Naive thymus-derived CD4-positive, alpha-beta T cell (primary cell): ENCODE measurements around the gene SPEM2. TPM values are rescaled to one million over a fixed set of nuclear protein-coding genes. Genes with fewer than 3 reads are reported as not detected.
"Not testable (repeated sequence)": the region's sequence is repeated elsewhere in the genome, so short reads cannot be mapped to it uniquely, and the experiment has no call there.

ENCODE experiments used
- ATAC-seq: fragments of 150-1000 bp; cut with Tn5 transposase; 2 replicates; pipeline ENCODE4 v1.10.0; 2021; ENCODE audit warnings: mild to moderate bottlenecking, moderate library complexity
- CTCF ChIA-PET: fragments of 350-600 bp; sonication (Branson Sonifier 250); formaldehyde crosslinking; loops from one replicate; lab custom pipeline; 2021; ENCODE audit warnings: antibody characterized with exemption; lab: Charles Lee
- POLR2A ChIA-PET: fragments of 350-600 bp; sonication (Branson Sonifier 250); formaldehyde crosslinking; loops from one replicate; lab custom pipeline; 2021; ENCODE audit warnings: antibody characterized with exemption, inconsistent platforms; lab: Charles Lee
- DNase-seq, 9 donors: peaks; one replicate each; pipeline versions ENCODE4 v3.0.0 to v3.0.0-alpha.2; 2020 to 2022; ENCODE audit warnings: mixed read lengths in 1 of 9
- H3K27ac ChIP-seq: one replicate; pipeline ENCODE4 v1.7.0; 2013; ENCODE audit warnings: mild to moderate bottlenecking, low read depth, low read length, moderate library complexity
- H3K27me3 ChIP-seq, 2 donors: one replicate each; pipeline ENCODE4 v1.7.0; 2013; ENCODE audit warnings: low read length in 2 of 2, mild to moderate bottlenecking in 2 of 2, moderate library complexity in 2 of 2; ENCODE audit not compliant: control insufficient read depth in 2 of 2, insufficient read depth in 2 of 2
- H3K36me3 ChIP-seq, 3 experiments: 1 replicate in 2 of 3; 2 replicates in 1 of 3; pipeline ENCODE4 v1.7.0; 2013; ENCODE audit warnings: low read length in 3 of 3, mild to moderate bottlenecking in 3 of 3, moderate library complexity in 1 of 3; ENCODE audit not compliant: insufficient read depth in 3 of 3, control insufficient read depth in 2 of 3
- H3K4me1 ChIP-seq, 2 donors: one replicate each; pipeline ENCODE4 v1.7.0; 2013; ENCODE audit warnings: low read length in 2 of 2, mild to moderate bottlenecking in 2 of 2, moderate library complexity in 1 of 2; ENCODE audit not compliant: control insufficient read depth in 2 of 2, insufficient read depth in 2 of 2
- H3K4me3 ChIP-seq: 2 replicates; pipeline ENCODE4 v1.7.0; 2013; ENCODE audit warnings: mild to moderate bottlenecking, low read length
- H3K9me3 ChIP-seq, 3 experiments: 1 replicate in 2 of 3; 2 replicates in 1 of 3; pipeline ENCODE4 v1.7.0; 2013; ENCODE audit warnings: low read length in 3 of 3; ENCODE audit not compliant: control insufficient read depth in 2 of 3
- H3K27ac Mint-ChIP-seq, 9 donors: one replicate each; pipeline ENCODE4 v1.8.0; 2020 to 2022; ENCODE audit warnings: mixed read lengths in 9 of 9, mild to moderate bottlenecking in 8 of 9, moderate library complexity in 5 of 9, inconsistent platforms in 2 of 9
- H3K27me3 Mint-ChIP-seq, 5 donors: one replicate each; pipeline ENCODE4 v1.8.0; 2021 to 2022; ENCODE audit warnings: mixed read lengths in 5 of 5, mild to moderate bottlenecking in 1 of 5
- H3K36me3 Mint-ChIP-seq, 5 donors: one replicate each; pipeline ENCODE4 v1.8.0; 2020 to 2022; ENCODE audit warnings: mixed read lengths in 5 of 5, mild to moderate bottlenecking in 3 of 5, inconsistent platforms in 1 of 5
- H3K4me1 Mint-ChIP-seq, 7 donors: one replicate each; pipeline ENCODE4 v1.8.0; 2020 to 2022; ENCODE audit warnings: mixed read lengths in 7 of 7, mild to moderate bottlenecking in 3 of 7, inconsistent platforms in 1 of 7
- H3K4me3 Mint-ChIP-seq, 10 donors: one replicate each; pipeline ENCODE4 v1.8.0; 2020 to 2022; ENCODE audit warnings: mild to moderate bottlenecking in 10 of 10, mixed read lengths in 10 of 10, moderate library complexity in 6 of 10, inconsistent platforms in 2 of 10
- H3K9me3 Mint-ChIP-seq, 11 donors: one replicate each; pipeline ENCODE4 v1.8.0; 2020 to 2022; ENCODE audit warnings: mixed read lengths in 11 of 11, mild to moderate bottlenecking in 4 of 11, inconsistent platforms in 1 of 11, moderate library complexity in 1 of 11
- intact Hi-C, 2 donors: fragments of 100-400 bp; cut with micrococcal nuclease; formaldehyde crosslinking; loops; one replicate each; pipeline ENCODE4 v1.15.1; 2023
- polyA plus RNA-seq, 2 donors: library from polyadenylated mRNA; unstranded; fragments of 300-500 nt; fragmentation: Illumina TruSeq; gene quantifications; one replicate each; pipeline ENCODE4 v1.2.3, GENCODE V29; 2021
- total RNA-seq, 6 experiments: library from RNA in 5 of 6; stranded (reverse) in 5 of 6; gene quantifications; 1 replicate in 5 of 6; 2 replicates in 1 of 6; pipeline ENCODE4 v1.2.3 and lab custom pipeline; 2021 to 2026

Gene SPEM2
- total and polyA plus RNA-seq, 7 experiments from 2014 or later: not detected

DNA sequence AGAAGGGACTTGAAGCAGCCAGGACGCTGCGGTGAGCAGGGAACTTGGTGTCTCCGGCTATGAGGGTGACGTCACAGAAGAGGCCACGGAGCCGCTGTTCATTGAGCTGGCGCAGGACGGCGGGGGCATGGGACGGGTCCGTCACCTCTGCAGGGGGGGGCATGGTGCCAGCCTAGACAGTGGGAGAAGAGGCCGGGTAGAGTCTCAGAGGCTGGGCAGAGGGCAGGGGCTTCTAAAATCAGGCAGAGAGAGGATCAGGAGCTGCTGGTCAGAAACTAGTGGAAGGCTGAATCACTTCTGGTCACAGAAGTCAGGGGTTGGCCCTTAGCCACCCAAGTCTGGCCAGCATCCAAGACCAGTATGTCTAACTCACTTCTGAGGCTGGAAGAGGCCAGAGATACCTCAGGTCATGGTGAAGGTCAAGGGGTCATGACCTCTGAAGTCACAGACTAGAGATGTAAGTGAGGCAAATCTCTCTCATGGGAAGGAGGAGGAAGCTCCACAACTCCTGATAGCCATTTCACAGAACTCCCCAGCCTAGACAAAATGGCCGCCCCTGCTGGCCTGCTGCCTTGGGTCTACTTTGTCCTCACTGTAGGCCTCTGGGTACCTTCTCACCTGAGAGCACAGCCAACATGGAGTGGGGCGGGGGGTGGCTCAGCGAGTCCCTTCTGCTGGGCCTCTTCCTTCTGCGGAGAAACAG is 41.4 kb downstream of the SPEM2 start:
- peak overlapping the region in 5 of 9 donors; percentile 26 to 49 (median 33) for H3K27ac Mint-ChIP-seq
- peak overlapping the region in 1 of 10 donors; percentile 51 for H3K4me3 Mint-ChIP-seq
- peaks cover 0 to 58% (median 12%) of the 10 kb centered on the region in 3 experiments for H3K36me3 ChIP-seq

DNA sequence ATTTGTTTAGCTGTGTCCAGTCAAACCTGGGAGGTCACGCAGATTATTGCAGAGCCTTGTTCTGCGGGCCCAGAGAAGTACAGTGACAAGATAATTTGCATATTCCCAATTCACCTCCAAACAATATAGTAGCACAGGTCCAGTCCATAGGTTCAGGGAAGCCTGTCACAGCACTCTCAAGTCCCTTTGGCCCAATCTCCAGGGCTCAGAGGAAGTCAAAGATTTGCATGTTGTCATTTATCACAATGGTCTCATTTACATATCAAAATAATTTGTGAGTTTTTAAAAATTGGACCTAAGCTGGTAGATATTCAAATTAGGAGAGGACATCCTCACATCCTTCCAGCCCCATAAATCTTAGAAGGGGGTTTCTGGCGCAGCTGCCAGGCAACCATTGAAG is 42.1 kb downstream of the SPEM2 start:
- no peaks in the 10 kb centered on the region for H3K9me3 ChIP-seq
- H3K27me3 ChIP-seq: no peaks in the 10 kb centered on the region
- peaks cover 10 to 30% (median 20%) of the 10 kb centered on the region in 7 donors for H3K4me1 Mint-ChIP-seq
- H3K4me3 Mint-ChIP-seq: no peak overlapping the region
- intact Hi-C loops: no loop called here
- H3K4me3 ChIP-seq: no peak overlapping the region
- H3K36me3 ChIP-seq: peaks cover 0 to 51% (median 12%) of the 10 kb centered on the region in 3 experiments
- peaks cover 0 to 4% of the 10 kb centered on the region in 2 donors for H3K4me1 ChIP-seq
- H3K27ac ChIP-seq: no peak overlapping the region
- no peaks in the 10 kb centered on the region for H3K9me3 Mint-ChIP-seq
- ChIA-PET CTCF (interaction anchor here (1.4 kb wide), 1 partner anchor 8 kb away, joined by 4 read pairs; no protein-coding TSS in a partner anchor), POLR2A (interaction anchor here (0.7 to 2.8 kb wide), 4 partner anchors 9 to 64 kb away, joined by 3 to 16 read pairs (median 5); partner anchors contain the start of gene TMEM256)
- H3K27ac Mint-ChIP-seq: peak overlapping the region in 2 of 9 donors; percentile 33 to 63
- H3K36me3 Mint-ChIP-seq: peaks cover 0 to 10% (median 0%) of the 10 kb centered on the region in 5 donors
- no peak for ATAC-seq
- no peak for DNase-seq
- no peaks in the 10 kb centered on the region for H3K27me3 Mint-ChIP-seq

More for the DNA sequence above, 41.4 kb downstream of the SPEM2 start:
- H3K27me3 Mint-ChIP-seq: no peaks in the 10 kb centered on the region
- Histone ChIP-seq H3K4me3 (no peak overlapping the region), H3K4me1 (peaks cover 0 to under 1% of the 10 kb centered on the region in 2 donors), H3K9me3 (no peaks in the 10 kb centered on the region), H3K27ac (no peak overlapping the region), H3K27me3 (no peaks in the 10 kb centered on the region)
- no peaks in the 10 kb centered on the region for H3K9me3 Mint-ChIP-seq
- POLR2A ChIA-PET: interaction anchor here (0.7 to 2.8 kb wide), 6 partner anchors 9 to 82 kb away, joined by 3 to 16 read pairs (median 4); partner anchors contain the start of gene TMEM256
- H3K4me1 Mint-ChIP-seq: peaks cover 6 to 25% (median 17%) of the 10 kb centered on the region in 7 donors
- H3K36me3 Mint-ChIP-seq: peaks cover 0 to 10% (median 0%) of the 10 kb centered on the region in 5 donors
- CTCF ChIA-PET: interaction anchor here (1.1 to 1.4 kb wide), 2 partner anchors 9 to 48 kb away, joined by 3 to 4 read pairs; no protein-coding TSS in a partner anchor
- ATAC-seq: peak; percentile 72
- no peak for DNase-seq
- intact Hi-C loops: no loop called here

DNA sequence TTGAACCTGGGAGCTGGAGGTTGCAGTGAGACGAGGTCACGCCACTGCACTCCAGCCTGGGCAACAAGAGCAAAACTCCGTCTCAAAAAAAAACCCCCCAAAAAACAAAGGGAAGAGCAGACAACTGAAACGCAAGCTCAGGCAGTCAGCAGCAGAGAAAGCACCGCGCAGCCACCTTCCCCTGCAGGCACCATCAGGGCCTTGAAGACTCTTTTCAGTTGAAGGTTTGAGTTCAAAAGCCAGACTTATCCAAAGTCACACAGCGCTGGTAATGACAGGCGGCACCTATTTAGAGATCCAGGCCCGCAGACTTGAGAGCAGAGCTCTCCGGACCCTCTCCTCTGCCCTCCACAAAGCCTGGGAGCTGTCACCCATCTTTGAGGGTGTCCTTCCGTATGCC is 42.9 kb downstream of the SPEM2 start:
- POLR2A ChIA-PET: interaction anchor here (2.8 to 3.7 kb wide), 2 partner anchors 8 to 11 kb away, joined by 16 to 21 read pairs; partner anchors contain the start of gene ZBTB4
- Mint-ChIP-seq H3K36me3 (peaks cover 0 to 8% (median 0%) of the 10 kb centered on the region in 5 donors), H3K4me1 (peaks cover 10 to 36% (median 20%) of the 10 kb centered on the region in 7 donors), H3K4me3 (no peak overlapping the region), H3K27me3 (no peaks in the 10 kb centered on the region), H3K9me3 (no peaks in the 10 kb centered on the region), H3K27ac (peak overlapping the region in 2 of 9 donors; percentile 38 to 43)
- no peak for DNase-seq
- intact Hi-C loops: no loop called here
- Histone ChIP-seq H3K4me1 (peaks cover 0 to 4% of the 10 kb centered on the region in 2 donors), H3K27ac (no peak overlapping the region), H3K27me3 (no peaks in the 10 kb centered on the region), H3K36me3 (peaks cover 0 to 43% (median 8%) of the 10 kb centered on the region in 3 experiments), H3K4me3 (no peak overlapping the region), H3K9me3 (no peaks in the 10 kb centered on the region)
- CTCF ChIA-PET: interaction anchor here (0.5 kb wide), 1 partner anchor 45 kb away, joined by 3 read pairs; no protein-coding TSS in a partner anchor
- ATAC-seq: no peak

DNA sequence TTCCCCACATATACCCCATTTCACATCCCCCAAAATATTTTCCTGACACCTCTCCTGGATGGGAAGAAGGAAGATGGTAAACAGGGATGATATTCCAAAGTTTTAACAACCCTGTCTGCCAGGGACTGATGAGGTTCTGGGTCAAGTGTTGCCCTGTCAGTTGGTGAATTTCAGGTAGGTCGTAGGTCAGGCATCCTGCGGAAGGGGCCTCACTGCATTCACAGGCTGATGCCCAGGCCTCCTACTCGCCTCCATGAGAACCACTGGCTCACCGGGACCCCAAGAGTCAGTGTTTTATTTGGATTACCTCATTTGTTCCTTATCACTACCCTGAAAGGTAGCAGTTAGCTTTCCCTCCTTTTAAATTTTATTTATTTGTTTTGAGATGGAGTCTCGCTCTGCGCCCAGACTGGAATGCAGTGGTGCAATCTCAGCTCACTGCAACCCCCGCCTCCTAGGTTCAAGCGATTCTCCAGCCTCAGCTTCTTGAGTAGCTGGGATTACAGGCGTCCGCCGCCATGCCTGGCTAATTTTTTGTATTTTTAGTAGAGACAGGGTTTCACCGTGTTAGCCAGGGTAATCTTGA is 43.5 kb downstream of the SPEM2 start:
- H3K4me1 Mint-ChIP-seq: peaks cover 10 to 42% (median 20%) of the 10 kb centered on the region in 7 donors
- H3K4me3 ChIP-seq: no peak overlapping the region
- CTCF ChIA-PET: interaction anchor here (0.5 kb wide), 1 partner anchor 45 kb away, joined by 3 read pairs; no protein-coding TSS in a partner anchor

DNA sequence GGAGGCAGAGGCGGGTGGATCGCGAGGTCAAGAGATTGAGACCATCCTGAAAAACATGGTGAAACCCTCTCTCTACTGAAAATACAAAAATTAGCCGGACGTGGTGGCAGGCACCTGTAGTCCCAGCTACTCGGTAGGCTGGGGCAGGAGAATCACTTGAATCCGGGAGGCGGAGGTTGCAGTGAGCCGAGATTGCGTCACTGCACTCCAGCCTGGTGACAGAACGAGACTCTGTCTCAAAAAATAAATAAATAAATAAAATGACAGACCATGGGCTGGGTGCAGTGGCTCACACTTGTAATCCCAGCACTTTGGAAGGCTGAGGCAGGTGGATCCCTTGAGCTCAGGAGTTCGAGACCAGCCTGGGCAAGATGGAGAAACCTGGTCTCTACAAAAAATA is 44.4 kb downstream of the SPEM2 start:
- H3K27me3 Mint-ChIP-seq, H3K27ac Mint-ChIP-seq, H3K4me3 Mint-ChIP-seq, H3K9me3 Mint-ChIP-seq, H3K36me3 Mint-ChIP-seq, intact Hi-C loops, H3K27me3 ChIP-seq, H3K4me3 ChIP-seq, CTCF ChIA-PET, H3K4me1 ChIP-seq, ATAC-seq, DNase-seq, H3K9me3 ChIP-seq, H3K27ac ChIP-seq: not testable (repeated sequence)
- peaks cover 0 to 33% (median 8%) of the 10 kb centered on the region in 3 experiments for H3K36me3 ChIP-seq
- POLR2A ChIA-PET: interaction anchor here (1.3 to 12.3 kb wide), 4 partner anchors 10 to 32 kb away, joined by 3 to 199 read pairs (median 12); partner anchors contain the start of gene ZBTB4
- H3K4me1 Mint-ChIP-seq: peaks cover 11 to 48% (median 26%) of the 10 kb centered on the region in 7 donors

More for the DNA sequence above, 43.5 kb downstream of the SPEM2 start:
- Histone ChIP-seq H3K27me3 (no peaks in the 10 kb centered on the region), H3K36me3 (peaks cover 0 to 37% (median 8%) of the 10 kb centered on the region in 3 experiments), H3K4me1 (peaks cover 0 to 4% of the 10 kb centered on the region in 2 donors), H3K27ac (no peak overlapping the region), H3K9me3 (no peaks in the 10 kb centered on the region)
- DNase-seq: no peak
- Mint-ChIP-seq H3K9me3 (no peaks in the 10 kb centered on the region), H3K4me3 (no peak overlapping the region), H3K36me3 (peaks cover 0 to 8% (median 0%) of the 10 kb centered on the region in 5 donors), H3K27ac (peak overlapping the region in 1 of 9 donors; percentile 38), H3K27me3 (no peaks in the 10 kb centered on the region)
- no peak for ATAC-seq
- intact Hi-C loops: no loop called here
- POLR2A ChIA-PET: interaction anchor here (3.7 kb wide), 1 partner anchor 11 kb away, joined by 21 read pairs; the partner anchor contains the start of gene ZBTB4

DNA sequence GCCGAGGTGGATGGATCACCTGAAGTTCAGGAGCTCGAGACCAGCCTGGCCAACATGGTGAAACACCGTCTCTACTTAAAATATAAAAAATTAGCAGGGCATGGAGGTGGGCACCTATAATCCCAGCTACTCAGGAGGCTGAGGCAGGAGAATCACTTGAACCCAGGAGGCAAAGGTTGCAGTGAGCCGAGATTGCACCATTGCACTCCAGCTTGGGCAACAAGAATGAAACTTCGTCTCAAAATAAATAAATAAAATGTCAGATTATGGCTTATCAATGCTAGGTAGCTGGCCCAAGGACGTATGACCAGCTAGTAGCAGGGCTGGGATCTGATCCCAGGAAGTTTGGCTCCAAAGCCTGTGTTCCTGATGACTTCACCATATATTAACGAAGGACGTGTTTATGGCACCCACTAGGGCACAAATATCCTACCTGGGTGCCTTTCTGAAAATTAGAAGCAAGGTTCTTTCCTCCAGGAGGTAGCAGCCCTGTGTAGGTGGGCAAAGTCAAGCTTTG is 45.1 kb downstream of the SPEM2 start:
- DNase-seq, ATAC-seq, H3K27me3 ChIP-seq, H3K9me3 Mint-ChIP-seq, H3K27ac ChIP-seq, H3K9me3 ChIP-seq, H3K36me3 Mint-ChIP-seq, H3K4me3 Mint-ChIP-seq, H3K27me3 Mint-ChIP-seq, H3K4me3 ChIP-seq, H3K4me1 ChIP-seq, intact Hi-C loops: not testable (repeated sequence)
- Mint-ChIP-seq H3K4me1 (peaks cover 12 to 53% (median 29%) of the 10 kb centered on the region in 7 donors), H3K27ac (peak overlapping the region in 1 of 9 donors; percentile 54)
- ChIA-PET POLR2A (interaction anchor here (1.3 to 12.3 kb wide), 5 partner anchors 9 to 33 kb away, joined by 3 to 199 read pairs (median 15); partner anchors contain the start of genes POLR2A and ZBTB4), CTCF (interaction anchor here (1.4 kb wide), 1 partner anchor 34 kb away, joined by 3 read pairs; no protein-coding TSS in a partner anchor)
- H3K36me3 ChIP-seq: peaks cover 0 to 31% (median 8%) of the 10 kb centered on the region in 3 experiments
